ENCODE data around the gene ADH1B.
"Not testable (repeated sequence)": the region's sequence is repeated elsewhere in the genome, so short reads cannot be mapped to it uniquely, and the experiment has no call there.

- not testable (repeated sequence) for TF ChIP-seq CTCF, POLR2A (IDR thresholded peaks at IDR 0.05)
Measured at GRCh38 chr4:99356149-99356548, 34.9 kb upstream of the ADH1B start.
